H1 (cell line): Measurements from ENCODE around the gene PDE4B. TPM values are rescaled to one million over a fixed set of nuclear protein-coding genes. Genes with fewer than 3 reads are reported as not detected.

ENCODE experiments used
- CTCF ChIA-PET: fragments of 300-600 bp; sonication (Branson Sonifier 250); formaldehyde crosslinking; loops from one replicate; lab custom pipeline; 2021; ENCODE audit not compliant: partially characterized antibody; lab: Charles Lee
- POLR2A ChIA-PET: fragments of 300-600 bp; sonication (Branson Sonifier 250); formaldehyde crosslinking; loops from one replicate; lab custom pipeline; 2021; ENCODE audit warnings: inconsistent platforms; ENCODE audit not compliant: partially characterized antibody; lab: Charles Lee
- DNase-seq, 2 experiments: peaks; one replicate each; pipeline versions ENCODE4 v3.0.0 to v3.0.0-alpha.2; 2010 to 2022; ENCODE audit warnings: low spot score in 2 of 2, low read depth in 1 of 2, mixed read lengths in 1 of 2
- FAIRE-seq: peaks from 2 replicates; lab custom pipeline; 2011; peaks lifted over from hg19 to GRCh38; lab: Jason Lieb, UNC
- H2AFZ ChIP-seq: 2 replicates; pipeline ENCODE4 v1.8.1; 2012; ENCODE audit warnings: low read length, inconsistent platforms
- H2AK5ac ChIP-seq: 2 replicates; pipeline ENCODE4 v1.6.1; 2013; ENCODE audit warnings: low read depth, low read length
- H2BK120ac ChIP-seq: replicated peaks from 2 replicates; pipeline ENCODE3; 2013; ENCODE audit warnings: low read depth, low read length, inconsistent platforms
- H2BK12ac ChIP-seq: 2 replicates; pipeline ENCODE4 v1.6.1; 2013; ENCODE audit warnings: low read depth, low read length
- H2BK15ac ChIP-seq: 2 replicates; pipeline ENCODE4 v1.6.1; 2013; ENCODE audit warnings: low read length
- H2BK20ac ChIP-seq: 2 replicates; pipeline ENCODE4 v1.6.1; 2013; ENCODE audit warnings: low read length
- H2BK5ac ChIP-seq: 2 replicates; pipeline ENCODE4 v1.6.1; 2013; ENCODE audit warnings: low read depth, low read length
- H3K14ac ChIP-seq: 2 replicates; pipeline ENCODE4 v1.6.1; 2013; ENCODE audit warnings: inconsistent platforms; ENCODE audit not compliant: insufficient read length
- H3K18ac ChIP-seq: 2 replicates; pipeline ENCODE4 v1.6.1; 2013; ENCODE audit warnings: low read length; ENCODE audit errors: extremely low read depth
- H3K23ac ChIP-seq: 2 replicates; pipeline ENCODE4 v1.6.1; 2013; ENCODE audit warnings: inconsistent platforms; ENCODE audit not compliant: insufficient read length
- H3K23me2 ChIP-seq: 2 replicates; pipeline ENCODE4 v1.6.1; 2013; ENCODE audit warnings: low read depth, low read length
- H3K27ac ChIP-seq: 2 replicates; pipeline ENCODE4 v1.6.1; 2011; ENCODE audit warnings: low read depth, low read length, inconsistent platforms
- H3K27me3 ChIP-seq, 4 experiments: replicated peaks in 1 of 4; 1 replicate in 1 of 4; 2 replicates in 3 of 4; pipeline versions ENCODE4 v1.6.1 to v1.8.1; 2011 to 2013; ENCODE audit warnings: low read length in 3 of 4, mild to moderate bottlenecking in 3 of 4, inconsistent platforms in 2 of 4, mixed read lengths in 2 of 4, moderate library complexity in 1 of 4; ENCODE audit not compliant: control insufficient read depth in 3 of 4, insufficient read depth in 3 of 4; ENCODE audit errors: extremely low read depth in 1 of 4
- H3K36me3 ChIP-seq, 4 experiments: 2 replicates each; pipeline versions ENCODE4 v1.6.1 to v1.8.1; 2011 to 2013; ENCODE audit warnings: mild to moderate bottlenecking in 4 of 4, low read length in 3 of 4, moderate library complexity in 2 of 4, control low read depth in 1 of 4, inconsistent platforms in 1 of 4; ENCODE audit not compliant: insufficient read depth in 4 of 4, control insufficient read depth in 2 of 4
- H3K4ac ChIP-seq: replicated peaks from 2 replicates; pipeline ENCODE3; 2013; ENCODE audit warnings: low read length, low read depth, mixed read lengths, inconsistent platforms; ENCODE audit not compliant: insufficient read length
- H3K4me1 ChIP-seq, 4 experiments: replicated peaks in 1 of 4; 1 replicate in 1 of 4; 2 replicates in 3 of 4; pipeline versions ENCODE4 v1.6.1 to v1.8.1; 2011 to 2013; ENCODE audit warnings: low read length in 3 of 4, inconsistent platforms in 2 of 4, mixed read lengths in 1 of 4; ENCODE audit not compliant: insufficient read depth in 4 of 4, control insufficient read depth in 3 of 4
- H3K4me2 ChIP-seq, 2 experiments: 2 replicates each; pipeline versions ENCODE4 v1.6.1 to v1.8.1; 2011 to 2013; ENCODE audit warnings: low read depth in 2 of 2, low read length in 2 of 2, control low read depth in 1 of 2, inconsistent platforms in 1 of 2, mild to moderate bottlenecking in 1 of 2; ENCODE audit not compliant: insufficient read depth in 1 of 2
- H3K4me3 ChIP-seq, 4 experiments: fragments of 200-600, 300-600 bp in 1 of 4; sonication (generic), shearing (Covaris generic), sonication (Bioruptor Twin) in 1 of 4; 2 replicates each; pipeline versions ENCODE4 v1.5.1 to v1.8.1; 2011 to 2016; ENCODE audit warnings: low read length in 4 of 4, low read depth in 3 of 4, control low read depth in 2 of 4, inconsistent platforms in 2 of 4, mild to moderate bottlenecking in 2 of 4, mixed read lengths in 1 of 4, moderate library complexity in 1 of 4; ENCODE audit not compliant: insufficient read depth in 2 of 4; ENCODE audit errors: extremely low read depth in 1 of 4
- H3K56ac ChIP-seq: replicated peaks from 2 replicates; pipeline ENCODE3; 2013; ENCODE audit warnings: low read depth, mild to moderate bottlenecking, mixed read lengths, low read length, inconsistent platforms; ENCODE audit not compliant: insufficient read length
- H3K79me1 ChIP-seq: 2 replicates; pipeline ENCODE4 v1.6.1; 2013; ENCODE audit warnings: low read depth, low read length, control low read depth
- H3K79me2 ChIP-seq, 2 experiments: 2 replicates each; pipeline versions ENCODE4 v1.6.1 to v1.8.1; 2012 to 2013; ENCODE audit warnings: low read length in 2 of 2, mild to moderate bottlenecking in 2 of 2, inconsistent platforms in 1 of 2; ENCODE audit not compliant: insufficient read depth in 2 of 2, control insufficient read depth in 1 of 2
- H3K9ac ChIP-seq, 4 experiments: replicated peaks in 1 of 4; 1 replicate in 1 of 4; 2 replicates in 3 of 4; pipeline versions ENCODE4 v1.6.1 to v1.8.1; 2011 to 2013; ENCODE audit warnings: low read depth in 3 of 4, low read length in 3 of 4, control low read depth in 2 of 4, mild to moderate bottlenecking in 2 of 4, moderate library complexity in 2 of 4, inconsistent platforms in 1 of 4; ENCODE audit errors: extremely low read depth in 1 of 4
- H3K9me3 ChIP-seq, 2 experiments: 2 replicates each; pipeline versions ENCODE4 v1.6.1 to v1.8.1; 2012 to 2013; ENCODE audit warnings: mild to moderate bottlenecking in 2 of 2, moderate library complexity in 2 of 2, control low read depth in 1 of 2, inconsistent platforms in 1 of 2, low read depth in 1 of 2, low read length in 1 of 2, mixed read lengths in 1 of 2; ENCODE audit not compliant: insufficient read depth in 2 of 2
- H4K20me1 ChIP-seq, 2 experiments: replicated peaks in 1 of 2; 2 replicates each; pipeline versions ENCODE3 to v1.8.1; 2011 to 2013; ENCODE audit warnings: inconsistent platforms in 2 of 2, low read length in 2 of 2, mild to moderate bottlenecking in 1 of 2; ENCODE audit not compliant: insufficient read depth in 2 of 2, control insufficient read depth in 1 of 2
- H4K5ac ChIP-seq: 2 replicates; pipeline ENCODE4 v1.6.1; 2013; ENCODE audit warnings: low read length, low read depth, mixed read lengths, inconsistent platforms; ENCODE audit not compliant: insufficient read length
- H4K8ac ChIP-seq: 2 replicates; pipeline ENCODE4 v1.8.0; 2013; ENCODE audit warnings: mild to moderate bottlenecking, moderate library complexity, low read length, inconsistent platforms; ENCODE audit not compliant: insufficient read depth; ENCODE audit errors: extremely low read depth
- H4K91ac ChIP-seq: replicated peaks from 2 replicates; pipeline ENCODE3; 2013; ENCODE audit warnings: low read length, mixed read lengths, inconsistent platforms; ENCODE audit not compliant: insufficient read length
- USF2 ChIP-seq: IDR thresholded peaks from 2 replicates; pipeline ENCODE4 v1.6.1; 2011; ENCODE audit warnings: low read length, improper control_type of control experiment
- WGBS, 2 experiments: shearing (Covaris generic) in 1 of 2; methylation state at CpG; one replicate each; pipeline versions ENCODE4 v1.1.6 to v1.1.7; 2013 to 2015; ENCODE audit warnings: low lambda C conversion rate in 2 of 2, mixed read lengths in 2 of 2, inconsistent platforms in 1 of 2, low coverage in 1 of 2, missing lambda C conversion rate in 1 of 2; ENCODE audit not compliant: insufficient replicate concordance in 2 of 2, insufficient coverage in 1 of 2, insufficient read length in 1 of 2; ENCODE audit errors: extremely low coverage in 1 of 2, missing lambda C conversion rate in 1 of 2; 5-methylcytosine and 5-hydroxymethylcytosine counted together
- polyA plus RNA-seq, 7 experiments: library from polyadenylated mRNA; depleted of rRNA in 3 of 7; stranded (reverse) in 5 of 7; unstranded in 2 of 7; fragments of >200 nt in 5 of 7; fragments of 200-250 nt in 2 of 7; gene quantifications; 1 replicate in 5 of 7; 2 replicates in 1 of 7; 4 replicates in 1 of 7; pipeline versions ENCODE4 v1.2.1 to v1.2.3, GENCODE V29; 2011 to 2013; ENCODE audit warnings: missing spikeins in 2 of 7, mixed read lengths in 2 of 7
- total RNA-seq: library from RNA; stranded (reverse); fragmentation: NEBNext Ultra II Directional; extraction: Animal tissue kit (Norgen Biotek cat#: 25700); gene quantifications from 2 replicates; pipeline ENCODE4 v1.2.1, GENCODE V29; 2021

PDE4B gene
- total and polyA plus RNA-seq, 2 of the 8 experiments (the other 6 are each of a cell fraction or from before 2014, with no cell fraction given), result 5.0 to 15.1 TPM

- H3K79me1 ChIP-seq, result no peaks in the 10 kb centered on the region
- CTCF ChIA-PET, result interaction anchor here (0.7 to 8.3 kb wide), 8 partner anchors 8 to 277 kb away, joined by 3 to 80 read pairs (median 3); no protein-coding TSS in a partner anchor
These were observed 444.3 kb downstream of the PDE4B start for GRCh38 chr1:66237042-66237441.

More at GRCh38 chr1:66237042-66237441, 444.3 kb downstream of the PDE4B start:
- TF ChIP-seq USF2, result no peak
- POLR2A ChIA-PET, result no interaction called here
- no peak overlapping the region for H3K27ac ChIP-seq
- H3K14ac ChIP-seq, result no peak overlapping the region
- WGBS, 2 experiments, result 100% methylated on average over 2 of the region's 2 CpGs; no CpG with 5 or more reads in 1 of the 2 experiments
- H3K4me1 ChIP-seq, result no peaks in the 10 kb centered on the region
- no peak overlapping the region for H2BK5ac ChIP-seq
- H4K5ac ChIP-seq, result no peak overlapping the region
- H2AK5ac ChIP-seq, result no peak overlapping the region
- H3K4me3 ChIP-seq, result no peak overlapping the region
- no peak overlapping the region for H2AFZ ChIP-seq
- H4K91ac ChIP-seq, result no peak overlapping the region
- no peaks in the 10 kb centered on the region for H4K20me1 ChIP-seq
- DNase-seq (no peak), FAIRE-seq (no peak)
- H3K36me3 ChIP-seq, result no peaks in the 10 kb centered on the region
- H3K23me2 ChIP-seq, result no peaks in the 10 kb centered on the region
- H3K56ac ChIP-seq, result no peak overlapping the region
- H2BK20ac ChIP-seq, result no peak overlapping the region
- no peak overlapping the region for H3K4me2 ChIP-seq
- H3K79me2 ChIP-seq, result no peaks in the 10 kb centered on the region
- no peak overlapping the region for H3K18ac ChIP-seq
- H3K27me3 ChIP-seq, result no peaks in the 10 kb centered on the region
- no peak overlapping the region for H3K4ac ChIP-seq
- H2BK15ac ChIP-seq, result no peak overlapping the region
- H4K8ac ChIP-seq, result no peak overlapping the region
- no peak overlapping the region for H3K9ac ChIP-seq
- no peak overlapping the region for H3K23ac ChIP-seq
- H2BK120ac ChIP-seq, result no peak overlapping the region
- H2BK12ac ChIP-seq, result no peak overlapping the region
- no peaks in the 10 kb centered on the region for H3K9me3 ChIP-seq
